Thyroid gland (tissue), 4 donors: Measurements from ENCODE around the gene ANKRD12.

Experiments used
- POLR2A ChIP-seq, 2 donors: fragments of 450-650 bp; IDR thresholded peaks; one replicate each; pipeline ENCODE4 v1.6.1; 2017; ENCODE audit warnings: antibody characterized with exemption in 2 of 2, mild to moderate bottlenecking in 2 of 2, moderate library complexity in 1 of 2
- TF ChIP-seq, protein P1 (sequence below), 6 experiments: fragments of 200-600 bp in 3 of 6; fragments of 450-650 bp in 3 of 6; sonication (generic) in 3 of 6; IDR thresholded peaks; one replicate each; pipeline ENCODE4 v1.5.1; 2016 to 2019; ENCODE audit warnings: antibody characterized with exemption in 6 of 6, mild to moderate bottlenecking in 2 of 6, inconsistent platforms in 1 of 6, moderate library complexity in 1 of 6

DNA sequence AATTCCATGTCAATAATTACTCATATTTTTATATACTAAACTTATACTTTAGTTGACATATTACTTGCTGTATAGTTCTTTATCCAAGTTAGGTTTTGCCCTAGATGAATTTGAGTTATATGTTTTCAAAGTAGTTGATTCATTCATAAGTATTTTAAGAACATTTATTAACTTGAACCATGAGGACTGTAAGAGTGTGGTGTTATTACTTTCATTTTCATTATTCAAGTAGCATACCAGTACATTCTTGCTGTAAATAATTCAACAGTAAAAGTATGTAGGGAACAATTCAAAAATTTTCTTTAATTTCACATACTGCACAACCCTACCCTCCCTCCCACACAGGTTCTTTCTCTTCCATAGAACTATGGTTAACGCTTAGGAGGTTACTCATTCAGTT lies 75.4 kb downstream of the ANKRD12 start:
- TF ChIP-seq, protein P1, sequence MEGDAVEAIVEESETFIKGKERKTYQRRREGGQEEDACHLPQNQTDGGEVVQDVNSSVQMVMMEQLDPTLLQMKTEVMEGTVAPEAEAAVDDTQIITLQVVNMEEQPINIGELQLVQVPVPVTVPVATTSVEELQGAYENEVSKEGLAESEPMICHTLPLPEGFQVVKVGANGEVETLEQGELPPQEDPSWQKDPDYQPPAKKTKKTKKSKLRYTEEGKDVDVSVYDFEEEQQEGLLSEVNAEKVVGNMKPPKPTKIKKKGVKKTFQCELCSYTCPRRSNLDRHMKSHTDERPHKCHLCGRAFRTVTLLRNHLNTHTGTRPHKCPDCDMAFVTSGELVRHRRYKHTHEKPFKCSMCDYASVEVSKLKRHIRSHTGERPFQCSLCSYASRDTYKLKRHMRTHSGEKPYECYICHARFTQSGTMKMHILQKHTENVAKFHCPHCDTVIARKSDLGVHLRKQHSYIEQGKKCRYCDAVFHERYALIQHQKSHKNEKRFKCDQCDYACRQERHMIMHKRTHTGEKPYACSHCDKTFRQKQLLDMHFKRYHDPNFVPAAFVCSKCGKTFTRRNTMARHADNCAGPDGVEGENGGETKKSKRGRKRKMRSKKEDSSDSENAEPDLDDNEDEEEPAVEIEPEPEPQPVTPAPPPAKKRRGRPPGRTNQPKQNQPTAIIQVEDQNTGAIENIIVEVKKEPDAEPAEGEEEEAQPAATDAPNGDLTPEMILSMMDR (IDR thresholded peaks at IDR 0.05), result no peak
- no peak for TF ChIP-seq POLR2A (IDR thresholded peaks at IDR 0.05)
